HuH-7 (cell line): ENCODE results near the gene CTPS1.

Experiments
- DNase-seq: peaks from one replicate; pipeline ENCODE4 v3.0.0; 2011; ENCODE audit warnings: low spot score

The CTPS1 gene

GRCh38 chr1:40966417-40966816, 13.1 kb upstream of the CTPS1 start:
- DNase-seq: no peak

GRCh38 chr1:40969445-40969844, 10.1 kb upstream of the CTPS1 start:
- DNase-seq: no peak

GRCh38 chr1:40971966-40972365, 7.5 kb upstream of the CTPS1 start:
- no peak for DNase-seq

GRCh38 chr1:40973912-40974311, 5.6 kb upstream of the CTPS1 start:
- DNase-seq: no peak

- DNase-seq: no peak
Observed at GRCh38 chr1:40974945-40975344, 4.6 kb upstream of the CTPS1 start.

GRCh38 chr1:40976952-40977690, 2.4 kb upstream of the CTPS1 start:
- no peak for DNase-seq

GRCh38 chr1:40977716-40978115, 1.8 kb upstream of the CTPS1 start:
- DNase-seq: no peak

GRCh38 chr1:40978886-40979240, 633 bp upstream of the CTPS1 start:
- no peak for DNase-seq

GRCh38 chr1:40980068-40980452, 564 bp downstream of the CTPS1 start:
- no peak for DNase-seq

GRCh38 chr1:40980453-40981121, 1.1 kb downstream of the CTPS1 start:
- DNase-seq: peak; percentile 52

- DNase-seq: no peak
Observed at GRCh38 chr1:40981691-40982448, 2.4 kb downstream of the CTPS1 start.

GRCh38 chr1:40982721-40983120, 3.2 kb downstream of the CTPS1 start:
- DNase-seq: no peak

- DNase-seq: no peak
Observed at GRCh38 chr1:40983286-40983685, 3.8 kb downstream of the CTPS1 start.

- no peak for DNase-seq
Observed at GRCh38 chr1:40984066-40984465, 4.6 kb downstream of the CTPS1 start.

GRCh38 chr1:40984531-40984930, 5.0 kb downstream of the CTPS1 start:
- DNase-seq: no peak

- DNase-seq: no peak
Observed at GRCh38 chr1:40985161-40985560, 5.7 kb downstream of the CTPS1 start.

GRCh38 chr1:40985875-40986274, 6.4 kb downstream of the CTPS1 start:
- no peak for DNase-seq

GRCh38 chr1:40986328-40986783, 6.9 kb downstream of the CTPS1 start:
- DNase-seq: no peak

GRCh38 chr1:40986956-40987355, 7.5 kb downstream of the CTPS1 start:
- DNase-seq: peak; percentile 42

GRCh38 chr1:40987439-40988276, 8.2 kb downstream of the CTPS1 start:
- DNase-seq: peak; percentile 33

GRCh38 chr1:40988280-40988679, 8.8 kb downstream of the CTPS1 start:
- no peak for DNase-seq

GRCh38 chr1:40989066-40989465, 9.6 kb downstream of the CTPS1 start:
- DNase-seq: no peak
